Endothelial cell of hepatic sinusoid (primary cell): ENCODE measurements around the gene CFAP97D1.
"Not testable (repeated sequence)": the region's sequence is repeated elsewhere in the genome, so short reads cannot be mapped to it uniquely, and the experiment has no call there.

Source experiments
- in situ Hi-C: cut with HindIII; loops from 2 replicates; pipeline ENCODE4 v1.10.0; 2017; ENCODE audit warnings: low sequenced_read_pairs

The CFAP97D1 gene

DNA sequence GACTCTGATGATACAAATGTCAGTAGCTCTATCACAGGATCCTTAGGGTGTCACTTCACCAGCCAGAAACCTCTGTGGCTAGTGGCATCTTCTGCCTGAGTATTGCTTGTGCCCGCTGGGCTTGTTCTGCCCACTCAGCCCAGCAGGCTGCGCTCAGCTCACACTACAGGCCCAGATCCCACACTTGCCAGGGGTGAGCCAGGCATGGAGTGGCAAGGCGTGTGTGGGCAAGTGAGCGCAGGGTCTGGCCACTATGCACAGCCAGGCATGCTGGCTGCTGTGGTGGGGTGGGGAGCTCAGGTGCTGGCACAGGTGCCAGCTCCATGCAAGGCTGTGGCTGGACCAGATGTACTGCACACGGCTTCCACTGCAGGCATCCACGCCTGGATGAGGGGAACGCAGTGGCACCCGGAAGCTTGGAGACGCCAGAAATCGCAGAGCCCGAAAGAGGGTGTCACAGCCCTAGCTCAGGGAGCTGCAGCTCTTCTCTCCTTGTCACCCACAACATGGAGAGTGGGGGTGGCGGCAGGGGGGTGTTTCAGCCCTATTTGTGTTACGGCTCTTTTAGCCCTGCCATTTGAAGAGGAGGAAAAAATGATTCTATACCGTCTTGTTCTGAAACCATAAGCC, 10.2 kb downstream of the CFAP97D1 start:
- in situ Hi-C loops: no loop called here

DNA sequence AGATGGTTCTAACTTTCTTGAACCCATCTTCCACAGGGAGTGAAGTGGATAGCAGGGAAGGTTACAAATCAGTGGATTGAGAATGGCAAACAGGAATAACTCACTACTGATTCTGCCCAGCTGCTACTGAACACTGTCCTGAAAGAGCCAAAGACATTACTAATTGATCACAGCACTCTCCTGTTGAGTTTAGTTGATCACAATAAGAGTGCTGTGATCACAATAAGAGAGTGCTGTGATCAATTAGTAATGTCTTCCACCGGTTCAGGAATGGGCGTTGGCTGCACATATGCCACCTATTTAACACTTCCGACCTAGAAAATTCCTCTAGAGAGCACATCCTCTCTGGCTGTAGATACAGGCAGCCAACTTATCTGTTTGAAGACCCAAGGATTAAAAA, 11.4 kb downstream of the CFAP97D1 start:
- in situ Hi-C loops: no loop called here

DNA sequence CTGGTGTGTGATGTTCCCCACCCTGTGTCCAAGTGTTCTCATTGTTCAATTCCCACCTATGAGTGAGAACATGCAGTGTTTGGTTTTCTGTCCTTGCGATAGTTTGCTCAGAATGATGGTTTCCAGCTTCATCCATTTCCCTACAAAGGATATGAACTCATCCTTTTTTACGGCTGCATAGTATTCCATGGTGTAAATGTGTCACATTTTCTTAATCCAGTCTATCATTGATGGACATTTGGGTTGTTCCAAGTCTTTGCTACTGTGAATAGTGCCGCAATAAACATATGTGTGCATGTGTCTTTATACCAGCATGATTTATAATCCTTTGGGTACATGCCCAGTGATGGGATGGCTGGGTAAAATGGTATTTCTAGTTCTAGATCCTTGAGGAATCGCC, 12.4 kb downstream of the CFAP97D1 start:
- in situ Hi-C loops: not testable (repeated sequence)

DNA sequence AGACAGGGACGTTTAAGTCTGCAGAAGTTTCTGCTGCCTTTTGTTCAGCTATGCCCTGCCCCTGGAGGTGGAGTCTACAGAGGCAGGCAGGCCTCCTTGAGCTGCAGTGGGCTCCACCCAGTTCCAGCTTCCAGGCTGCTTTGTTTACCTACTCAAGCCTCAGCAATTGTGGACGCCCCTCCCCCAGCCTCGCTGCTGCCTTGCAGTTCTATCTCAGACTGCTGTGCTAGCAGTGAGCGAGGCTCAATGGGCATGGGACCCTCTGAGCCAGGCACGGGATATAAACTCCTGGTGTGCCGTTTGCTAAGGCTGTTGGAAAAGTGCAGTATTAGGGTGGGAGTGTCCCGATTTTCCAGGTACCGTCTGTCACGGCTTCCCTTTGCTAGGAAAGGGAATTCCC, 17.8 kb downstream of the CFAP97D1 start:
- in situ Hi-C loops: not testable (repeated sequence)

DNA sequence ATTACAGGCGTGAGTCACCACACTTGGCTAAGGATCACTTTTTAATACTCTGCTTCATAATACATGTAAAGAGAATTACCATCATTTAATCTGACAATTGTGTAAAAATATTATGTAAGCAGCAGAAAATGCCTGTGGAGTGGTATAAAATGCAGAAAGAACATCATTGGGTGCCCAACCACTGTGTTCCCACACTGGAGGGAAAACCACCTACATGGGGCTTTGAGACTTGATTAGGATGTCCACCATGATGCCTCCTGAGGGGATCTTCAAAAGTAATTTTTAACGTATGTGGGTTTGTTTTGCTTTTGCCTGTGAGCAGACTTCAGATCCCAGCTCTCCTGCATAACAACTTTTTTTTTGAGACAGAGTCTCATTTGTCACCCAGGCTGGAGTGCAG, 18.8 kb downstream of the CFAP97D1 start:
- in situ Hi-C loops: no loop called here

DNA sequence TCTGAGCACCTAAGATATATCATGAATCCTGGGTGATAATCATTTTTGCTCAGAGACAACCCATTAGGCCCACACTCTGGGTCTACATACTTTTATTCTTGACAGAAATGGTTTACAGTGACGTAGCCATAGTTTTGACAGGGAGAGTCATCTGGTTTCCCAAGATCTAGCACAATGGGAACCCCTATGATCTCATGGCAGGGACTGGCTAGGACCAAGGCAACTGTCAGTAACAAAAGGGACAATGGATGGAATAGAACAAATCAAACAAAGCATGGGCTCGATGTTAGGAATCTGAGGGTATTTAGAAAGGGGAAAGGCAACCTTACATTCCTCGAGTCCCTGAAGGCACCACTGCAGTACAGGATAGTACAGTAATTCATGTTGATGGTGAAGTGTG, 20.5 kb downstream of the CFAP97D1 start:
- in situ Hi-C loops: no loop called here

DNA sequence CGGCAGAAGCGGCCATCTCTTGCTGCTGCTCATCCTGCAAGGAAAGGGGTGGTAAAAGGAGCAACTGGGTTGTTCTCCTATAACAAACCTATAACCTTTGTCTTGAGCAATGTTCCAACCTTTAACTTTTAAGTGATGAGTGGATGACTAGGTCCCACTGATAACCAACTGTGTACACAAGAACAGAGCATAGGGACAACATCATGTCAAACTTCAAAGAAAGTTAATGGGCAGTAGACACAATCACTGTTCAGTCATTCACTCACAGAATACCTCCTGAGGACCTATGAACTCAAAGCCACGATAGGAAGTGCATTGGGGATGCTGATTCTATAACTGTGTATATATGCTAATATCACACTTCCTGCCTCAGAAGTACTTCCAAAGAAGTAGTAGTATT, 21.6 kb downstream of the CFAP97D1 start:
- in situ Hi-C loops: no loop called here

DNA sequence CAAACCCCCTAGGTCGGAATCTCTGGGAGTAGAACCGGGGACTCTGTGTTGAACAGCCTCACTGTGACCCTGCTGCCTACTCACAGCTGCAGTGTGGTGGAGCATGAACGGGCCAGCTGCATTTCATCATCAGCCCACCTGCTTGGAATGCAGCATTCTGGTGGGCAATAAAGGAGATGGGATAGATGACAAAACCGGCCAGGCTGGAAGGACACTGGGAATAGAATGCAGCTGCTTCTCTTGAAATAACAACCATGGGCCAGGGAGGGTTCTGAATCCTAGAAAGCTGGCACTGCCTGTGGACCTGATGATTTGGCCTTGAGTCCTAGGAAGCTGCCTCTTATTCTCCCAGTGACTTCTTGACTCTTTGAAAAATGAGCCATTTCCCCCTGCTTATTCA, 23.5 kb downstream of the CFAP97D1 start:
- in situ Hi-C loops: no loop called here

DNA sequence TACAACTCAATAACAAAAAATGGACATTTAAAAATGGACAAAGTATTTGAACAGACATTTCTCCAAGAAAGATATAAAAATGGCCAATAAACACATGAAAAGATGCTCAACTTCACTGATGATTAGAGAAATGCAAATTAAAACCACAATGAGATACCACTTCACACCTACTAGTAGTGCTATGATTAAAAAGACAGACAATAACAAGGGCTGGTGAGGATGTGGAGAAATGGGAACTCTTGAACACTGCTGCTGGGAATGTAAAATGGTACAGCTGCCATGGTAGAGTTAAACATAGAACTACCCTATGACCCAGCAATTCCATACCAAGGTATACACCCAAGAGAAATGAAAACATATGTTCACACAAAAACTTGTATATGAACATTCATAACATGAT, 24.9 kb downstream of the CFAP97D1 start:
- in situ Hi-C loops: no loop called here

DNA sequence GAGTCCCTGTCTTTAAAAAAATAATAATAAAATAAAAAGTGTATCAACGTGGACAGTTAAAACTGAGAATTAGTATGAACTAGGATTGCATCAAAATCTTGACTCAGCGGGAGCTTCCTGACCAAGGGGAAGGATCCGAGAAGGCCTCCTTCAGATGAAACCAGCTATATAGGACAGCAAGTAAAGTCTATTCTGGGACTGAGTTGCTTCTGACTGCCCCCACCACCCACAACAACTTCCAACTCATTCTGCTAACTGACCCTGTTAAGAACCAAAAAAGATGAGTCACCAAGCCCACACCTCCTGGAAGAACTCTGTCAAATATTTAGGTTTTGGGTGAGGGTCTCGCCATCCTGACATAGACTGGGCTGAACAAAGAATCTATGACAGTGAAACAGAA, 27.8 kb downstream of the CFAP97D1 start:
- in situ Hi-C loops: no loop called here

DNA sequence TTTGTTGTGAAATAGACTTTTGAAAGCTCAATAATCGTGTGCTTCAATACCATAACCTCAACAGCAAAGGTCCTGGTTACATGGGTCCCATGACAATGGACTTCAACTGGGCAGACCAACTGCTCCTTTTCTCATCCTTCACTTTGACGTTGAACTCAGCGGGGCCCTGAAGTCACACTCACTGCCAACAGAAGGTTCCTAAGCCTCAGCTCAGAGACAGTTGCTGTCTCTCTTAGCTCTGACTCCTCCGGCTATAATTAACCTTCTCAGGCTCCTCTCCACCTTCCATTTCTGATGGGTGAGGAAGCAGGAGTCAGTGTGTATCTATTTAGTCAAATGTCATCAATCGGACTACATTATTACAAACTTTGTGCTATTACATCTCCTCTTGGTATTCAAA, 28.9 kb downstream of the CFAP97D1 start:
- in situ Hi-C loops: no loop called here

DNA sequence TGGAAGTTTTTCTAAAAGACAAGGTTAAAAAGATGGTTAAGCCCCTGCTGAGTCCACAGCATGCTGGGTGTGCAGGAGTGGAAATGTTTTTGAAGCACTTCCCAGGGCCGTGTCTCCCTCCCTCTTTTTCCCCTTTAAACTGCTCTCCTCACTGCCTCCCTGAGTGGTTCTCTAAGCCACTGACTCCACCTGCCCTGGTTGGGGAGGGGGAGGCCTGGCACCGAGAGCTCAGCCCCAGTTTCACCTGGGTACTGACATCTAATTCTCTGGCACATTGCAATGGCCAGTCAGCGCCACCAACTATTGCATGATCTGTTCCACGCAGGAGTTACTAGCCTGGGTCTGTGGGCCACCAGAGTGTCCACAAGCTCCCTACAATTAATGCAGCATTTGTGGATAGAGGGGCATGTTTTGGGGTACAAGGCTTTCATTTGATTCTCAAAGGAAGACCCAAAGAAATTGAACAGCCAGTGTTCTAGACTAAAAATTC, 30.0 kb downstream of the CFAP97D1 start:
- in situ Hi-C loops: no loop called here

DNA sequence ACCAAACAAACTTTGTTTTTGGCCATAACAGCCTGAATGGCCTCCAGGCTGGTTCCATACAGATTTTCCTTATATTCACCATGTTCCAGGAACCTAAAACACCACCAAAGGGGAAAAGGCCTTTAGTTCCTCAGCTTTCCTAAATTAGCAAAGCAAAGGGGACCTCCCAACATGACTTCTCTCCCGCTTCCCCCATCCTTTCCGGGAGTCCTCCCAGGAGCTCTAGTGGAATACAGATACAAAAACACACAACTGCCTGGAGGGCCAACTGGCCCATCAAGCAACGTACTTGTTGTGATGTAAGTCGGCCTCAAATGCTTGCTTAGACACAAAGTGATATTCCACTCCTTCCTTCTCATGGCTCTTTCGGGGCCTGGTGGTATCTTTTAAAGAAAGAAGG, 30.6 kb downstream of the CFAP97D1 start:
- in situ Hi-C loops: no loop called here

DNA sequence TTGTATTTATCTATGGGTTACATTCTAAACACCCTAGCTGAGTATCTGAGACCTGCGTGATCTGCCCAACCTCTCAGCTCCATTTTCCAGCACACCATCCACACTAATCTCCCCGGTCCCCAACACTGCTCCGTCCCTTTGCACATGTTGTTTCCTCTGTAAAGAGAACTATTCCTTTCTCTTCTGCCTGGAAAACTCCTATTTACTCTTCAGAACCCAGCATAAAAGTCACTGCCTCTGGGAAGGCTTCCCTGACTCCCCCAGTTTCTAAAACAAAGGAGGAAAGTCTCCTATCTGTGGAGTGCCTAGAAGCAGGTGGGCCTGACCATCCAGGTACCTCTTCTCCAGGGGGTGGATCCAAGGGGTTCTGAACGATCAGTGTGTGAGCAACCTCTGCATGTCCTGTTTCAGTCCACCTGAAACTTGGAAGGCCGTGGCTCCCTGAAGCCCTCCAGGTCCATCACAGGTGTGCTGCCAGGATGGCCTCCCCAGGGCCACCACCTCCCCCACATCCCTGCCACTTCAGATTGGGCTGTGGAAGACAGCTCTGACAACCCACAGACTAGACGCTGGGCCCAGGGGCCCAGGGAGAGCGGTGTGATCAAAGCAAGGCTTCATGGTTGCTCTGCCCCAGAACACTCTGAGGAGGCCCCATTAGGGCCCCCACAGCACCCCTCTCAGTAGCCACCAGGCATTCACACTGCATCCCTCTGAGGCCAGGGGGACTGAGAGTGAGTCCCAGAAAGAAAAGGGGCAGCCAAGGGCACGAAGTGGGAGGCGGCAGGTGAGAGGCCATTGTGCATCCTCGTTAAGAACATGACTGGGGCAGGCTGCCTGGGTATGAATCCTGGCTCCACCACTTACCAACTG, 32.4 kb downstream of the CFAP97D1 start:
- in situ Hi-C loops: no loop called here

DNA sequence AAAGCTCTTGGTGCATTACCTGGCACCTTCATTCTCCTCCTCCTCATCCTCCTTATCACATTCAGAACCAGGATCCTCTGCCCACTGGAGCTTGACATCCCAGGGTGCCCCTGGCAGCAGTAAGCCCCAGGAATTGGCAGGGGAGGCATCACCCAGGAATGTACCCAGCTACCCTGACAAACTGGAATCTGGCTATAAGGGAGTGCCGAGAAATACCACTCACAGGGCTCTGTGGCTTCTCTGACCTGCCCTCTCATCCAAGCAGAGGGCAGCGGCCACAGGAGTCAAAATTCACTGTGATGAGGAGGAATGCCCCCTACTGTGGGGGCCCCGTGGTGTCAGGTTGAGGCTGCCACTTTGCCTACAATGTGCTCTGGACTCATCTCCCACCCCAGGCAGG, 33.2 kb downstream of the CFAP97D1 start:
- in situ Hi-C loops: no loop called here

DNA sequence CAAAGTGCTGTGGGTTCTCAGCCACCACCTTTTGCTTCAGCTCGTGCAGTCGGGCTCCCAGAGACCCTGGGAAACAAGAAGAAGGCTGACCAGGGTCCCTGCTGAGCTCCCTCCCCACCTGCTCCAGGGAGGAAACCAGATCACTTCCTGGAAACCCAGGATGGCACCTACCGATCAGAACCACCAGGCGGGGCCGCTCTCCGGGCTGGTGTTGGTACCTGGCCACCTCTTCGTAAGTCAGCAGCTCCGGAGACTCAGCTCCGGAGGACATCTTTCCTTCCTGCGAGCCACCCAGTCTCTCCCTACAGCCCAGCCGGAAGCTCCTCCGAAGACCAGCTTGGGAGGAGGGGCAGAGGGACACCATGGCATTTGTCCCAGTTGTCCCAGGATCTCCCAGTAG, 33.8 kb downstream of the CFAP97D1 start:
- in situ Hi-C loops: no loop called here

DNA sequence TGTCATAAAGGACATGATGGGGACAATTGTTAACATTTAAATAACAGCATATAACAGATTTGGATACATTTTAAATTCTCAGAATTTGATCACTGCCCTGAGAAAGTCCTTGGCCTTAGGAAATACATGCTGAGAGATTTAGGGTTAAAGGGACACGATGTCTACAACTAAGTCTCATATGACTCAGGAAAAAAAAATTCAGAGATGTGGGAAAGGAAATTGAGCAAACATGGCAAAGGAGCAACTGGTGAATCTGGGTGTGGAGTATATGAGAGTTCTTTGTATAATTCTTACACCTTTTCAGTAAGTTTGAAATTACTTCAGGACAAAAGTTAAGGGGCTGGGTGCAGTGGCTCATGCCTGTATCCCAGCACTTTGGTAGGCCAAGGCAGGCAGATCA, 34.5 kb downstream of the CFAP97D1 start:
- in situ Hi-C loops: no loop called here

DNA sequence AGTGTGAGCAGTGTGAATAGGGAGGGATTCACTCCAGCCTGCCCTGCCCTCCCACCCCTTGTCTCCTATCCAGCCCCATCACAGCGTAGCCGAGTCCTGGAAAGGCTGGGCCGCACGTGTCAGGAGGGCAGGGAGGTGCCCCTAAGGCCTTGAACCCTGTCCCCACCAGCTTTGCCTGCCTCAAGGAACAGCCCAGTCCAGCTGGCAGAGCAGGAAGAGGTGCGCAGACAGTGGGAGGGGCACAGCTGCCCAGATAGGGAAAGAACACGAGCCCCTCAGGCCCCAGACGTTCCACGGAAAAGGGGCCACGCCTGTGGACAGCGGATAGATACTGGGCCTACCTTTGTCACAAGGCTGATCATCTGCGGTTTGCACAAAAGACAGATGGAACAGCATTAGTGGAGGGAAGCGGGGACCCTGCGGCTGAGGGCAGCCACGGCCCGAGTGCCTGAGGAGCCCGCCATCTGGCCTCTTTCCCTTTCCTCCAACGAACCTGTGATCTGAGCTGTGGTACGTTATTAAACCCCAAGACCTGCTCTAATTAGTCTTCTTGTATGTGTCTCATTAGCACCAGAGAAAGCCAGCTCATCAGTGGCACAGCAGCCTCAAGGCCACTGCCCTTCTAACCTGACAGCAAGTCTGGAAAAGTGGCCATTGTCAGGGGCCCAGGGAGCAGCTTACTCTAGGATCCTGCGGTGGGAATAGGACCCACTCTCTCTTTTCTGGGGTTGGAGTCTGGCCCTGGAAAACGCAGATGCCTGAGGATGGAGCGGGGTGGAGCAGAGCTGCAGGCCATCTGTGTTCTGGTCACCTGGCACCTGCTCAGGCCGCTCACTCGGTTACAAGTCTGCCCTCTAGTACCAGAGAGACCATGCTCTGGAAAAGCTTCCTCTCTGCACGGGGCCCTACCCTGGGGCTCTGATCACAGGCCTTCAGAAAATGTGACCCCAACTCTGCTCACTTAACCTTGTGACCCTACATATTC, 36.4 kb downstream of the CFAP97D1 start:
- in situ Hi-C loops: no loop called here

DNA sequence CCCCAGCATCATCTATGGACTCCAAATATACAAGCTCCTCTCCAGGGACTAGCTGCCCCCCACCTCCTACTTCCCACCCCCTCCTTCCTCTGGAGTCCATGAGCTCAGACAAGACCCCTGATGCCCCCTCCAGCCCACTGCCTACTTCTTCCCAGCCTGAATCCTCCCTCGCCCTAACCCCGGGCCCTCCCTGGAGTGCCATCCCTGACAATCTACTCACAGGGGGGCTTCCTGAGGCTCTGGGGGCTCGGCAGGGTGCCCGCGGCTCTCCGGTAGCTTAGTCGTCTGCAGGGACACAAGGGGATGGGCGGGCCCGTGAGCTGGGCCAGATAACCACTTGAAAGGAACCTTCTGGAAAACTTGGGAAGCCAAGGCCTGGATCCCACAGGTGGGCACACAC, 37.6 kb downstream of the CFAP97D1 start:
- in situ Hi-C loops: no loop called here

DNA sequence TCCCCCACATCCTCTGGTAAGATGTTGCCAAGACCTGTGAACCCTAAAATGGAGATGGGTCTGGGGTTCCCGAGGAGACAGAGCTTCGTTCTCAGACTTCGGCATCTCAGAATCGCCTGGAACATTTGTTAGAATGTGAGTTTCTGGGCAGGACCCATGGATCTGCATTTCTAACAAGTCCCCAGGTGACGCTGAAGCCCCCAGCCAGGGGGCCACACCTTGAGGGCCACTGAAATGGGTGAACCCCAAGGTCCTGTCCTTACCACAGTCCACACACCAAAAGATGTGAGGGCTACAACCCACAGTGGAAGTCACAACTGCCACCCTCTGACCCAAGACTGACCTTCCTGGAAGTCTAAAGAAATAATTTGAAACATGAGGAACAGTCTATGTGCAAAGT, 38.7 kb downstream of the CFAP97D1 start:
- in situ Hi-C loops: no loop called here

DNA sequence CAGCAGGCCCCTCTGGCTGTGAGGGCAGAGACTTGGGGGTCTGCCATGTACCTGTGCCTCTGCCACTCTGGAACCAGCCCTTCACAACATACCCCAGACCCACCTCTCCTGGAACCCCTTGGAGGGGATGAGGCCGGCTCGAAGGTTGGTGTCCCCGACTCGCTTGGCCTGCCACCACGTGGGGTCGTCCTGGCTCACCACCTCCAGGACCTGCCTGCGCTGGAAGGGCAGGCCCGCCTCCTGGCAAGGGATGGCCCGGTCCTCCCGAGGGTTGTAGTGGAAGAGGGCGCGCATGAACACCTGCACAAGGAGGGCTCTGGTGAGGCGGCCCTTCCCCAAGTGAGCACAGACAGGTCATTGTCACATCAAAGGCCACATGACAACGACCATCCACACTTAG, 40.5 kb downstream of the CFAP97D1 start:
- in situ Hi-C loops: loop anchor here (10.0 kb wide), 1 partner anchor 236 kb away; no protein-coding TSS in a partner anchor
